Vagina (tissue), 2 donors: Measurements from ENCODE around the gene MS4A2.

Experiments
- CTCF ChIP-seq, 3 experiments: fragments of 450-650 bp in 2 of 3; fragments of 200-600 bp in 1 of 3; sonication (generic) in 1 of 3; IDR thresholded peaks; one replicate each; pipeline ENCODE4 v1.5.1; 2017 to 2019; ENCODE audit warnings: antibody characterized with exemption in 3 of 3, mild to moderate bottlenecking in 2 of 3, moderate library complexity in 2 of 3
- POLR2A ChIP-seq, 2 donors: fragments of 450-650 bp; IDR thresholded peaks; one replicate each; pipeline ENCODE4 v1.6.1; 2017; ENCODE audit warnings: antibody characterized with exemption in 2 of 2, mild to moderate bottlenecking in 2 of 2, moderate library complexity in 2 of 2
- POLR2AphosphoS5 ChIP-seq, 2 donors: sonication (generic); formaldehyde crosslinking; IDR thresholded peaks; one replicate each; pipeline ENCODE4 v1.9.0; 2017; ENCODE audit warnings: antibody characterized with exemption in 2 of 2, mild to moderate bottlenecking in 2 of 2, low read depth in 1 of 2; ENCODE audit not compliant: insufficient read depth in 1 of 2

- no peak for TF ChIP-seq POLR2A (IDR thresholded peaks at IDR 0.05)
- no peak for TF ChIP-seq CTCF (IDR thresholded peaks at IDR 0.05)
- TF ChIP-seq POLR2AphosphoS5 (IDR thresholded peaks at IDR 0.05; ENCODE audit: insufficient read depth in 1 of 2, low read depth in 1 of 2) = no peak
Observed at GRCh38 chr11:60119710-60120109, 31.2 kb downstream of the MS4A2 start.
